NCI-H2107 (cell line): Measurements from ENCODE around the gene INPP5J.
"Not testable (repeated sequence)": the region's sequence is repeated elsewhere in the genome, so short reads cannot be mapped to it uniquely, and the experiment has no call there.

ENCODE experiments used
- DNase-seq: peaks from one replicate; lab custom pipeline; 2025; lab: John Stamatoyannopoulos, UW

INPP5J gene

DNA sequence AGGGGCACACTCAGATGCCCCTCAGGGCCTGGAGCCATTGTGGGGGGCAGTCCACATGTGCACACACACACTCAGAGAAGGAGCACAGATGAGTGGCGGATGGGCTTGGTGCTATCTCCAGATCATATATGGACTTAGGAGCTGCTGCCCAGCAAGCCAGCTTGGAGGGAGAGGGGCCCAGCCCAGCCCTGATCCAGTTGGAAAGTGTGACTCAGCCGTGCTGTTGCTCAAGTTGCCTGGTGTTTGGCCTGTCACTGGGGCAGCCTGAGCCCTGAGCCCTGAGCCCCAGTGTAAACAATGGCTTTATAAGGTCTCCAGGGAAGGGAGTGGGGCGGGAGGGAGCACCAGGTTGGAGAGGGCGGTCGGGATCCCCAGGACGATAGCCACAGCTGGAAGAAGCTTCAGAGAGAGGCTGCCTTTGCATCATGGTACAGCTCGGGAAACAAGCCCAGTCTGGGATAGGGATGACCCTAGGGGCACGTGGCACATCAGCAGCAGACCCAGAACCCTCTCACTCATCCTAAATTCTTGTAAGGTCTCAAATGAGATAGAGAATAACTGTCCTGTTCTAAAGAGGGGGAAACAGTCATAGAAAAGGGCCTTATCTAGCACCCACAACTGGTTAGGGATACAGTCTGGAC lies 20.2 kb upstream of the INPP5J start:
- DNase-seq = no peak

DNA sequence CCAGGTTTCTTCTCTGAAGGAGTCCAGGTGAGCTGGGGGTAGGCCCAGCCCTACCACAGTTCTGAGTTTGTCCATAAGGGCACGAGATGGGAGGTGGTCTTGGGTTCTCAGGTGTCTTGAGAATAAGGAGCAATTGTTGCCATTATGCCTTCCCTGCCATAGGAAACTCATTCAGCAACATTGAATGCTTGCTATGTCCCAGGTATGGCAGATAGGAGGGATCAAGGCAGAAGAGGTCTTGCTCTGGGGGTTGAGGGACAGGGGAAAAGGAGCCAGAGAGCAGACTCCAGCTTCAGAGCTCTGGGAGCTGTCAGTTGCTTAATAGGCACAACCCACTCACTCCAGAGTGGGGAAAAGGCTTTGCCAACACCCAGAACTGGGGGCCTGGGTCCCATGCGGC lies 19.7 kb upstream of the INPP5J start:
- DNase-seq = no peak

DNA sequence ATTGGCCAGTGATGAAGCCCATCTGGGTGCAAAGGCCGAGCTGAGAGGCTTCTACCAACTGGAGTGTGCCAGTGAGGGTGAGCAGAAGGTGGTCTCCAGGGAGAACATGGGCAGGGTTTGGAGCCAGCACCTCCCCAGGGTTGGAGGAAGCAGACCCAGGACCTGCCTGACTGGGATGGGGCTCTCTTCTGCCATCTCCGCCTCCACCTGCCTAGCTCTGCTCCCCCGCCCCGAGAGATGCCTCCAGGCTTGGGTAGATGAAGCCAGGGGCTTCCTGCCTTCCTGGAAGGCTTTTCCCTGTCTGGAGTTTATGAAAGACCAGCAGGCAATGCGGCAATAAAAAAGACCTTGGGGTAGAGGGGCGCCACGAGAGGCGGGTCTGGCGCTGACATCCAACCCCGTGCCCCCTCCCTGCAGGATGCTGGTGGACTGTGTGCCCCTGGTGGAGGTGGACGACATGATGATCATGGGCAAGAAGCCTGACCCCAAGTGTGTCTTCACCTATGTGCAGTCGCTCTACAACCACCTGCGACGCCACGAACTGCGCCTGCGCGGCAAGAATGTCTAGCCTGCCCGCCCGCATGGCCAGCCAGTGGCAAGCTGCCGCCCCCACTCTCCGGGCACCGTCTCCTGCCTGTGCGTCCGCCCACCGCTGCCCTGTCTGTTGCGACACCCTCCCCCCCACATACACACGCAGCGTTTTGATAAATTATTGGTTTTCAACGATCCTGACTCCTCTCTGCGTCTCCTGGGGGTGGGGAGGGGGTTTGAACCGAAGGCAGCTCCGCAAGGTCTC lies 18.7 kb upstream of the INPP5J start:
- DNase-seq = no peak

DNA sequence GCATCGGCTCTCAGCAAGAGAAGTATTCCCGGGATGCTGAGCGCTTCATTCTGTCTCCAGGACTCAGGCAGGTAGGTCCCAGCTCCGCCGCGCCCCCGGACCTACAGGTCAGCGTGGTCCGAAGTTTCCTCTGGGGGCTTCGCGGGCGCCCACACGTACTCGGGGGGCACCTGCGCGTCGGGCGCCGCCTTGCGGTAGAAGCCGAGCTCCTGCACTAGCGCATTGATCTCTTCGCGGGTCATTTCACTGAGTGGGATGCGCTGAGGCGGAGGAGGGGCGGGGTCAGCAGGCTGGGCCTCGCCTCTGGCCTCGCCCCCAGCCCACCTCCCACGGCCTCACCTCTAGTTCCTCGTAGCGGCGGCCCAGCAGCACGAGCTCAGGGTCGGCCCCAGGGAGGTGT lies 17.9 kb upstream of the INPP5J start:
- no peak for DNase-seq

DNA sequence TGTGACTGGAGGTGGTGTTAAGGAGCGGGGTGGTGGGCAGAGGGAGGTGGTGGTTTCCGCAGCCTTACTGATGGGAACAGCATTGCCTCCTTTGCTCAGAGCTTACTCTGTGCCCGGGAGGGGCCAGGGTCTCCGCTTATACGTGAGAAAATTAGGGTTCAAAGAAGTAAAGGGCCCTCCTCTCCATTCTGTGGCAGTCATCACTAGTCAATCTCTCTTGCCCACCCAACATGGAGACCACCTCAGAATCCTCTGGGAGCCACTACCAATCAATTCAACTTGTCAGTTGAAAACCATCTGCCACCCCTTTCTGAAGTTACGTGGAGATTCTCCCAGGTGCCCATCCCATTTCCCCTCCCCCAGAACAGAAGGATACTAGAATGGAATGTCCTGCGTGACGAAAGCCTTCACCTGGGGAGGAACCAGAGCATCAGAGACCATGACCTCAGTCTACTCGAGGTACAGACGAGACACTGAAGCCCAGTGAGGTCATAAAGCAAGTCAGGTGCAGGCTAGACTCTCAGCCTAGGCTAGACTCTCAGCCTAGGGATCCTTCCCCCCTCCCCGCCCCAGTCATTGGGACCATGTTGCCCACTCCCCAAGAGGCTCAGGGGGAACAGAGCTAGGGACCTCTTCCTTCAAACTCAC lies 17.4 kb upstream of the INPP5J start:
- no peak for DNase-seq

DNA sequence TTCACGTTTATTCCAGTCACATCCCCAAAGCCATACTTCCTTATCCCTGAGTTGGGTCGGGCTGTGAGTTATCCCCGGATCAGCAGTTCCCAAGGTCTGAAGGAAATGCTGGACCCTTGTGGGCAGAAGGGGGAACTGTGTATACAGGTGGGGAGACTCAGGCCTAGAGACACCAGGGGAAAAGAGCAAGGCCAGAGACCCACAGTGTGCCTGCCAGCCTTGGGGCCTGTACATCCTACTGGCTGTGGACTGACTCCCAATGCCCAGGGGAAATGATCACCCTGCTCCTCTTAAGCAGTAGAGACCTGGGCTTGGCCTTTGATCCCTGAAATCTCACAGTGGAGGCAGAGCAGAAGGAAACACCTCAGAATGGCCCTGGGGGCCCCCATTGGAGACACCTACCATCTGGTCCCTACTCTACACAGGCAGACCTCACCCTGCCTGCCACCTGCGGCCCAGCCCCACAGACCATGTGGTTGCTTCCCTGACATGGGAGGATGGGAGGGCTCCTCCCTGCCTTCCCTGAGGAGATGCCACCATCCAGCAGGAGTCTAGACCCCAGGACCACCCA lies 16.7 kb upstream of the INPP5J start:
- no peak for DNase-seq

DNA sequence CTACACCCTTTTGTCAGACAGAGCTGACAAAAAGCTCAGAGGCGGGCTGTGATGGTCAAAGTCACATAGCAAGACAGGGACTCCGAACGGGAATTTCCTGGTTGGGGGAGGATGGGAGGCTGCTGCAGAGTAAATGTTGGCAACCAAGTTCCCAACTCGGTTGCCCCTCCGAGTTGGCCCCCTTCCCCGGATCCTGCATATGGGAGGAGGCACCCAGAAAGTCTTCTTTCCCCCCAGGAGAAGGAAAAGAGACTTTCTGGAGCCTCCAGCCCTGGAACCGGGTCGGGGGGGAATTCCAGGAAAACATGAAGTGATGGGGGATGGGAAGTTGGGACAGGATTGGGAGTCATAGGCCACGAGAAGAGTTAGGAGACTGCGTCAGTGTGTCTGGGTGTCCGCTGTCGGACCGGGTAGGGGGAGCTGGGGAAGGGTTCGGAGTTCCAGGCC lies 16.0 kb upstream of the INPP5J start:
- no peak for DNase-seq

DNA sequence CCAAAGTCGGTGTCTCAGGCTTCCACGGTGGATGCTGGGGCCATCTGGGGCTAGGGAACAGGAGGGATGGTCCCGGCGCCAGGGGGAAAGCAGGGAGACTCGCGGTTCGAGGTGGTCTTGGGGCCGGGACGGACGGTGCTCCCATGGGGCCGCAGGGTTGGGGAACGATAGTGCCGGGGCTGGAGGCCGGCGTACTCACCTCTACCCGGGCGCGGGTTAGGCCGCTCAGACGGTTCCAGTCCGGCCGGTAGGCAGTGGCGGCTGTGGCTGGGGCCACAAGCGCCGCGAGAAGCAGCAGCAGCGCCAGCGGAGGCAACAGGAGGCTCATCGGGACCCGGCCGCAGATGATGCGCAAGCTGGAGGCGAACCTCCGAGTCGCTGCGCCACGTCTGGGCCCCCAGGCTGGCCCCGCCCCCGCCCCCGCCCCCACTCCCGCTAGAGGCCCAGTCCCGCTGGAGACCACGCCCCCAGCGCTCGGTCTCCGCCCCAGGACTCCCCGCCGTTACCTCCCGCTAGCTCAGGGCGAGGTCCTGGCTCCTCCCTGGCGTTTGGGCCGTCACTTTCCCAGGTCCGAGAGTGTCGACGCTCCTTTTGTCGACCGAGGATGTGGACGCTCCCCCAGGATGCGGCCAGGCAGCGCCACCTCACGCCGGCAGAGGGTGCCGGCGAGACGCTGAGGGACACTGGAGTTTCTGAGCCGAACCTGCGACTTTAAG lies 15.4 kb upstream of the INPP5J start, which contains the start of gene SELENOM:
SELENOM (minus strand) TSS at position 391 of the 716 bp plus-strand sequence; CDS start at position 328, 63 bp downstream.
- DNase-seq = no peak

DNA sequence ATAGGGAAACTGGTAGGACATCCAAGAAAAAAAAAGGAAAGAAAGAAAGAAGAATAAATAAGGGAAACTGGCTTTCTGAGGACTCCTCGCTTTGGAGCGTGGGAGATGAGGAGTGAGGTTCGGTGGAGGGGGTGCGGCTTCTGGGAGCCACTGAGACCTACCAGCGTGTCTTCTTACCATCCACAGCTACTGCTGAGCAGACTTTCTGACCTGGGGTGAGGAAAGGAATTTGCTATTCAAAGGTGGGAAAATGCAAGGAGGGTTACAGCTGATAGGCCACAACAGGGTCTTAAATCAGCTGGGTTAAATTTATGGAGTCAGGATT lies 14.9 kb upstream of the INPP5J start:
- no peak for DNase-seq

DNA sequence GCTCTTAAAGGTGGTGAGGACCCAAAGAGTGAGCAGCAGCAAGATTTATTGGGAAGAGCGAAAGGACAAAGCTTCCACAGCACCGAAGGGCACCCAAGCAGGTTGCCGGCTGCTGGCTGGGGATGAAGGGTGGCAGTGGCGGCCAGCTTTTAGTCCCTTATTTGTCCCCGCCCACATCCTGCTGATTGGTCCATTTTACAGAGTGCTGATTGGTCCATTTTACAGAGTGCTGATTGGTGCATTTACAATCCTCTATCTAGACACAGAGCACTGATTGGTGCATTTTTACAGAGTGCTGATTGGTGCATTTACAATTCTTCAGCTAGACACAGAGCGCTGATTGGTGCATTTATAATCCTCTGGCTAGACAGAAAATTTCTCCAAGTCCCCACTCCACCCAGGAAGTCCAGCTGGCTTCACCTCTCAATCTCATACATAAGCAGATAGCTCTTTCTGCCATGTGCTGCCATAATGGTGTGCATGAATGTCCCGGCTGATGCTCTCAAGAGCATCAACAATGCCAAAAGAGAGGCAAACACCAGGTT lies 10.1 kb upstream of the INPP5J start:
- DNase-seq = not testable (repeated sequence)

DNA sequence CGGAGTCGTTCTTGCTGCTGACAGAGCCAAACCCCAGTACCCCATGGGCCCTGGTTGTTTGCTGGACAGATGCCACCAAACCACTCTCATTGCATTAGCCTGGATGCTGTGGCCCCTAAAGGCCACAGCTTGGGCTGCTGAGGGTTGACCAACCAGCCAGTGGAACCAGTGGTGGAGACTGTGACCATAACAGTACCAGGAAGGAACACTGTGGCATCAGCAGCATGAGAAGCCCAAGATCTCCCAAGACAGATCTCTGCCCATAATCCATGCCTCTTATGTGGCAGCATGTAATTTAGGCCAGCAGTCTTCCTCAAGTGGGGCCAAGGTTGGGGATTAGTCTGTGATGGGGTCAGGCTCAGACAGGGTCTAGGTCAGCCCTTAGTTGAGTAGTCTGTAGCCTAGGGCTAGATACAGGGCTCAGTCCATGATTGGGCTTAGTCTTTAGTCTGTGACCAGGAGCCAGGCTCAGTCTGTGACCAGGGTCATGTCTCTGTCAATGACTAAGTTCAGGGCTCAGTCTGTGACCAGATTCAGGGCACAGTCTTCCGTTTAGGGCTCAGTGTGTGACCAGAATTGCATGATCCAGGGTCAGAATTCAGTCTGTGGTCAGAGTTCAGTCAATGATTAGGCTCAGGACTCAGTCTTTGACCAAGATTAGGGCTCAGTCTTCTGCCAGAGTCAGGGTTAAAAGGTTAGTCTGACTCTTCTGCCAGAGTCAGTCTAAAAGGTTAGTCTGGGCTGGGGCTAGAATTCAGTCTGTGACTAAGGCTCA lies 4.5 kb upstream of the INPP5J start:
- no peak for DNase-seq

DNA sequence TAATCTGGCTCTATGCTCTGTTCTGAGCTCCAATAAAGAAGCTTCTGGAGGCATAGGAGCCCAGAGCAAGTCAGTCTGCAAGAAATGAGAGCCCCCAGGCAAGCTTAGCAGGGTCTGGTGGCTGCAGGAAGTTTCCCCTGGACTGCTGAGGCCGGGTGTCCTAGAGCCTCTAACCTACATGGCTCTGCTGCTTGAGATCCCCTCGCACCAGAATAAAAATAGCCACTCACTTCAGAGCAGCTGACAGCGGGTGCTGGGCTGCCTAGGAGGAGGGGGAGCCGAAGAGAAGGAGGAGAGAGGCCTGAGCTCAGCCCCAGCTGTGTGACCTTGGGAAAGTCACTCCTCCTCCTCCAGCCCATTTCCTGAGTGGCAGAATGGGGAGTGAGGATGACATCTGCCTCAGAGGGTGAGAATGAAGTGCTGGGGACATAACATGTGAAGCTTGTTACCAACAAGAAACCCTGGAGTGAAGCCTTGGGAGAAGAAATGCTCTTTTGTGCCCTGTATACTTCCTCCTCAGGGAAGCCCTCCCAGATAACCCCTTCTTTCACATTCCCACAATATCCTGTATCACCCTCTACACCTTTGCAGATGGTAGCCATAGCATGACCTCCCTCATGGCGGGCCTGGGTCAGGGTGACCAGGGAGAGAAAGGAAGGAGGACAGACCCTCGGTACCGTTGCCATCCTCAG lies 3.6 kb upstream of the INPP5J start:
- no peak for DNase-seq

DNA sequence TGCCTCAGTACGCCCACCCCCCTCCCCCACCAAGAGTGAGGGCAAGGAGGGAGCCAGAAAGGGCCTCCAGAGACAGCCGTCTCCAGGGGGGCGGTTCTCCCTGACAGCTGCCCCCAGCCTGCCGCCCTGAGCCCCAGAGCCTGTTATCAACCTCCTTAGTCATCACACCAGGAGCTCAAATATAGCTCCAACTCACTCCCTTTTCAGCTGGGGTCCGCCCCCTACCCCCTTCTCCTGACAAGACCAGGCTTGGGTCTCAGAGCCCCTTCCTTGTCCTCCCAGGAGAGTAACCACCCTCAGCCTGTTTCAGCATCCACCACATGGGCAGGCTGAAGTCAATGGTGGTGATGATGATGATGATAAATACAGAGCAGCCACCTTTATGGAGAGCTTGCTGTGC lies 2.5 kb upstream of the INPP5J start:
- no peak for DNase-seq

DNA sequence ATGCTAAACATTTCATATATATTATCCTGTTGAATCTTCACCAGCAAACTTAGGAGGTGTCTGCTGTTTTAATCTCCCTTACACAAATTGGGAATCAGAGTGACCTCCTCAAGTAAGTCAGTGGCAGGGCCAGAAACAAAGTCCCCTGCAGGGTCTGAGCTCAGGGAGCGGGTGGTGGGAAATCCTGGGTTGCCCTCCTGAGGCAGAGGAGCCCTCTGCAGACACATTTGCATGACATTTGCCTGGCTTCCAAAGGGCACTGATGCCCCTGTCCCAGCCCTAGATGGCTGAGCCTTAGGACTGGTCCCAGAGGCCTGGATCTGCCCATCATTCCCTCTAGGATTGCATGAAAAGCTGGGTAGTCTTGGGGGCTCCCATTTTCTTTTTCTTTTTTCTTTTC lies 2.1 kb upstream of the INPP5J start:
- no peak for DNase-seq

DNA sequence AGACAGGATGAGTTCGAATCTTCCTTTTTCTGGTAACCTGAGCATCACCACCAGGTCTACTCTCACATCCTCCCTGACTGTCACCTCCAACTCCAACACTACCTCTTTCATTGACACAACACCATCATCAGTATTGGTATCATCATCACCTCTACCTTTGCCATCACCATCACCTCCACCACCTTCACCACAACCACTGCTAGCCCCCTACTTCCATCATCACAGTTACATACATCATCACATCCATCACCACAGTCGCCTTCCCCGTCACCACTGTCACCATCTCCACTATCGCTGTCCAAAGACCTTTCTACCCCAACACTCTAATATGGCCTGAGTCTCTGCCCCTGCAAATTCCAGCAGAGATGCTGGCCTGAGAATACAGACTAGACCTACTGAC lies 1.4 kb upstream of the INPP5J start:
- no peak for DNase-seq

DNA sequence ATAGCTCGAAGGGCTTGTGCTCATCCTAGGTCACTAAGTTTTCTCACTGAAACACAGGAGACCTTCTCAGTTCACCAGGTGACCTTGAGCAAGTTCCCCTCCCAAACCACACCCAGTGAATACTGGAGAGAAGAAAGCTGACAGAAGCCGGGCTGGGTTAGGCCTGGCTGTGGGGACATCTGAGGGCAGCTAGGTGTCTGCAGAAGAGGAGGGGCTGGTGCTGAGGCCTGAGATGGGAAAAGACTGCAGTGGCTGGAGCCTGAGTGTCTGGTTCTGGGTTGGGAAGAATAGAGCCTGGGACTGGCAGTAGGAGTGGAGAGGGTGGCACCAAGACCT lies 602 bp upstream of the INPP5J start:
- no peak for DNase-seq

DNA sequence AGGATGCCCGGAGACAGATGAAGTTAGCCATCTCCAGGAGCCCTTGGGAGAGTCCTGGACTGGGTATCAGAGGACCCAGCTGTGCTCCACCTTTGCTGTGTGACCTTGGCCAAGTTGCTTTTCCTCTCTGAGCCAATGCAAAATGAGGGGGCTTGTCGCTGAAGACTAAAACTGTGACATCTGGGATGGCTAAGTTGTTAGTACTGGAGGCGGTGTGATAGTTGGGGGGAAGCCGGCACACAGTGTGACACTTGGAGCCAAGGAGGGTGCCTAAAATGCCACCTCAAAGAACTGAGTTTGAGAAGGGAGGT lies 481 bp downstream of the INPP5J start:
- no peak for DNase-seq

DNA sequence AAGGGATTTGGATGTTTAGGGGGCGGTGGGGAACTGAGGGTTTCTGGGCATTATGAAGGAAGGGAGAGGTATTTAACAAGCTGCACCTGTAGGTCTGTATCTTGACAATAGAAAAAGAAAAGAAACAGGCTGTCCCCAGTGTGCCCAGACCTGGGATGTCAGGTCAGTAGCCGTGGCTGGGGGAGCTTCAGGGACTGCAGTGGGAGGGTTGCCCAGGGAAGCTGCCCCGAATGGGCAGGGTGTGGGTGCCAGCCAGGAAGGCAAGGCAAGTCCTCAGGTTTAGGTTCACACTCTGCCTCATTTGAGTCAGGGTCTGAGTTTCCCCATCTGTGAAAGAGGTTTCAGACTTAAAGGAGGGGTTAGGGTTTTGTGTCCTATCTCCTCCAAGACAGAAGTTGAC lies 1.5 kb downstream of the INPP5J start:
- no peak for DNase-seq

DNA sequence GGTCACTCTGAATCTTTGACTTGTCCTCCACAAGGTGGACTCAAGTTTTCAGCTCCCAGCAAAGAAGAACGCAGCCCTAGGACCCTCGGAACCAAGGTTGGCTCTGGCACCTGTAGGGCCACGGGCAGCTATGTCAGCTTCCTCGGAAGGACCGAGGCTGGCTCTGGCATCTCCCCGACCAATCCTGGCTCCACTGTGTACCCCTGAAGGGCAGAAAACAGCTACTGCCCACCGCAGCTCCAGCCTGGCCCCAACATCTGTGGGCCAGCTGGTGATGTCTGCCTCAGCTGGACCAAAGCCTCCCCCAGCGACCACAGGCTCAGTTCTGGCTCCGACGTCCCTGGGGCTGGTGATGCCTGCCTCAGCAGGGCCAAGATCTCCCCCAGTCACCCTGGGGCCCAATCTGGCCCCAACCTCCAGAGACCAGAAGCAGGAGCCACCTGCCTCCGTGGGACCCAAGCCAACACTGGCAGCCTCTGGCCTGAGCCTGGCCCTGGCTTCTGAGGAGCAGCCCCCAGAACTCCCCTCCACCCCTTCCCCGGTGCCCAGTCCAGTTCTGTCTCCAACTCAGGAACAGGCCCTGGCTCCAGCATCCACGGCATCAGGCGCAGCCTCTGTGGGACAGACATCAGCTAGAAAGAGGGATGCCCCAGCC lies 2.2 kb downstream of the INPP5J start:
- DNase-seq = no peak

DNA sequence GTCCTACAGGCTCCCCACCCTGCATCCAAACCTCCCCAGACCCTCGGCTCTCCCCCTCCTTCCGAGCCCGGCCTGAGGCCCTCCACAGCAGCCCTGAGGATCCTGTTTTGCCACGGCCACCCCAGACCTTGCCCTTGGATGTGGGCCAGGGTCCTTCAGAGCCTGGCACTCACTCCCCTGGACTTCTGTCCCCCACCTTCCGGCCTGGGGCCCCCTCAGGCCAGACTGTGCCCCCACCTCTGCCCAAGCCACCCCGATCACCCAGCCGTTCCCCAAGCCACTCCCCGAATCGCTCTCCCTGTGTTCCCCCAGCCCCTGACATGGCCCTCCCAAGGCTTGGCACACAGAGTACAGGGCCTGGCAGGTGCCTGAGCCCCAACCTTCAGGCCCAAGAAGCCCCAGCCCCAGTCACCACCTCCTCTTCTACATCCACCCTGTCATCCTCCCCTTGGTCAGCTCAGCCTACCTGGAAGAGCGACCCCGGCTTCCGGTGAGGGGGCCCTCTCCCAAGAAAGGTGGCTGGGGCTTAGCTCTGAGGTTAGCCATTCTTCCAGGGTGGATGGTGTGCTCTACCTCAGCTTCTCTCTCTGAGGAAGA lies 2.9 kb downstream of the INPP5J start:
- no peak for DNase-seq
